GM12878 (cell line): ENCODE measurements around the gene GPC6.

Experiments
- CREB1 ChIP-seq: IDR thresholded peaks from 2 replicates; pipeline ENCODE4 v1.6.1; 2012; ENCODE audit warnings: low read depth, mild to moderate bottlenecking, inconsistent platforms
- KDM1A ChIP-seq: fragments of 200-600 bp; sonication (generic); IDR thresholded peaks from 2 replicates; pipeline ENCODE4 v1.6.1; 2016; ENCODE audit warnings: borderline replicate concordance

- no peak for TF ChIP-seq KDM1A
- TF ChIP-seq CREB1 = no peak
These were observed 635.7 kb downstream of the GPC6 start for GRCh38 chr13:93862259-93862658.
